K562 (cell line): ENCODE measurements around the gene CCDC97. TPM values are rescaled to one million over a fixed set of nuclear protein-coding genes. Genes with fewer than 3 reads are reported as not detected.

Experiments
- AFF4 ChIP-seq: sonication (generic); formaldehyde crosslinking; IDR thresholded peaks from 2 replicates; pipeline ENCODE4 v1.8.0; 2023; ENCODE audit warnings: mild to moderate bottlenecking, missing genetic modification reagents
- EP400 ChIP-seq: fragments of 450-650 bp; IDR thresholded peaks from 2 replicates; pipeline ENCODE4 v1.6.1; 2017; ENCODE audit warnings: antibody characterized with exemption, mild to moderate bottlenecking, moderate library complexity
- EZH2 ChIP-seq: IDR thresholded peaks from 2 replicates; pipeline ENCODE4 v1.6.1; 2012; ENCODE audit warnings: low read depth, mild to moderate bottlenecking, inconsistent platforms, low read length, borderline replicate concordance
- HMGN3 ChIP-seq: IDR thresholded peaks from 2 replicates; pipeline ENCODE4 v1.6.1; 2011; ENCODE audit warnings: borderline replicate concordance, low read depth, mild to moderate bottlenecking, mixed read lengths, low read length; ENCODE audit not compliant: insufficient read length; ENCODE audit errors: extremely low read depth
- JUNB ChIP-seq: fragments of 450-650 bp; formaldehyde crosslinking; conservative IDR thresholded peaks from 2 replicates; pipeline ENCODE4 v1.4.0; 2020; ENCODE audit warnings: mild to moderate bottlenecking
- KDM5B ChIP-seq: fragments of 200-600 bp; sonication (generic); IDR thresholded peaks from 2 replicates; pipeline ENCODE4 v1.6.1; 2012; ENCODE audit warnings: low read depth, mild to moderate bottlenecking, moderate library complexity, low read length, control low read depth, inconsistent platforms; ENCODE audit not compliant: insufficient replicate concordance
- KLF10 ChIP-seq: fragments of 250-450 bp; sonication (Bioruptor Pico); IDR thresholded peaks from 2 replicates; pipeline ENCODE4 v1.6.1; 2021; ENCODE audit warnings: matching md5 sums
- MAZ ChIP-seq, 2 experiments: fragments of 450-650 bp in 1 of 2; sonication (generic) in 1 of 2; formaldehyde crosslinking; IDR thresholded peaks in 1 of 2; conservative IDR thresholded peaks in 1 of 2; 2 replicates each; pipeline versions ENCODE4 v1.4.0 to v1.5.0; 2020; ENCODE audit warnings: mild to moderate bottlenecking in 1 of 2, missing genetic modification reagents in 1 of 2
- NFE2L1 ChIP-seq: fragments of 450-650 bp; IDR thresholded peaks from 2 replicates; pipeline ENCODE4 v1.6.1; 2016; ENCODE audit warnings: missing genetic modification characterization, low read depth, mild to moderate bottlenecking, missing compliant biosample characterization, moderate library complexity, borderline replicate concordance
- NRF1 ChIP-seq, 2 experiments: fragments of 450-650 bp; IDR thresholded peaks in 1 of 2; conservative IDR thresholded peaks in 1 of 2; 2 replicates each; pipeline ENCODE4 v1.6.1; 2014; ENCODE audit warnings: mild to moderate bottlenecking in 2 of 2
- POLR3G ChIP-seq: IDR thresholded peaks from 2 replicates; pipeline ENCODE4 v1.6.1; 2011; ENCODE audit not compliant: insufficient read length, insufficient replicate concordance; ENCODE audit errors: extremely low read depth
- SIN3A ChIP-seq, 2 experiments: fragments of 150-350 bp in 1 of 2; IDR thresholded peaks; 2 replicates each; pipeline ENCODE4 v1.6.1; 2011 to 2016; ENCODE audit warnings: borderline replicate concordance in 2 of 2, low read depth in 2 of 2, low read length in 2 of 2, mild to moderate bottlenecking in 2 of 2, moderate library complexity in 2 of 2; ENCODE audit not compliant: control insufficient read depth in 1 of 2
- SIRT6 ChIP-seq: IDR thresholded peaks from one replicate; pipeline ENCODE4 v1.6.1; 2012; ENCODE audit warnings: low read depth, mild to moderate bottlenecking, control low read depth, inconsistent platforms, low read length, moderate library complexity
- SRF ChIP-seq, 2 experiments: fragments of 250-450, 450-650 bp in 1 of 2; sonication (Bioruptor Pico) in 1 of 2; sonication (generic) in 1 of 2; formaldehyde crosslinking; IDR thresholded peaks; 2 replicates each; pipeline versions ENCODE4 v1.5.0 to v1.5.1; 2020 to 2022; ENCODE audit warnings: mild to moderate bottlenecking in 1 of 2, missing genetic modification reagents in 1 of 2
- STAG1 ChIP-seq: sonication (generic); formaldehyde crosslinking; IDR thresholded peaks from 2 replicates; pipeline ENCODE4 v1.5.0; 2020; ENCODE audit warnings: missing genetic modification reagents, borderline replicate concordance
- STAT5B ChIP-seq: fragments of 250-450 bp; sonication (Bioruptor Pico); IDR thresholded peaks from 2 replicates; pipeline ENCODE4 v1.8.0; 2021; ENCODE audit warnings: mild to moderate bottlenecking, inconsistent platforms
- TOE1 ChIP-seq, 2 experiments: fragments of 450-650 bp in 1 of 2; sonication (generic) in 1 of 2; formaldehyde crosslinking in 1 of 2; IDR thresholded peaks; 2 replicates each; pipeline versions ENCODE4 v1.7.1 to v1.8.0; 2016 to 2022; ENCODE audit warnings: borderline replicate concordance in 2 of 2, mild to moderate bottlenecking in 2 of 2, antibody characterized with exemption in 1 of 2, inconsistent platforms in 1 of 2, low read depth in 1 of 2, missing genetic modification reagents in 1 of 2, moderate library complexity in 1 of 2
- XRCC3 ChIP-seq: fragments of 450-650 bp; IDR thresholded peaks from 2 replicates; pipeline ENCODE4 v1.6.1; 2017; ENCODE audit warnings: mild to moderate bottlenecking, moderate library complexity
- ZNF263 ChIP-seq: sonication (generic); formaldehyde crosslinking; IDR thresholded peaks from 2 replicates; pipeline ENCODE4 v1.8.0; 2022; ENCODE audit warnings: mild to moderate bottlenecking, missing genetic modification reagents, borderline replicate concordance
- ZSCAN32 ChIP-seq: fragments of 450-650 bp; formaldehyde crosslinking; IDR thresholded peaks from 2 replicates; pipeline ENCODE4 v1.4.0; 2020; ENCODE audit warnings: mild to moderate bottlenecking, moderate library complexity
- polyA plus RNA-seq, 8 experiments: library from polyadenylated mRNA; depleted of rRNA in 4 of 8; stranded (reverse) in 5 of 8; unstranded in 3 of 8; fragments of >200 nt; fragmentation: Nextera tagmentation in 2 of 8; fragmentation: Illumina TruSeq in 1 of 8; extraction: Ambion mirVana in 2 of 8; extraction: Trizol in 1 of 8; gene quantifications; 2 replicates each; pipeline versions ENCODE4 v1.2.1 to v1.2.3, GENCODE V29; 2011 to 2014; ENCODE audit warnings: inconsistent platforms in 1 of 8, missing spikeins in 1 of 8
- total RNA-seq, 7 experiments: library from RNA; depleted of rRNA in 6 of 7; stranded (reverse); fragments of >200 nt in 6 of 7; fragmentation: Illumina TruSeq in 2 of 7; extraction: Trizol in 2 of 7; gene quantifications; 2 replicates each; pipeline versions ENCODE4 v1.2.1 to v1.2.3, GENCODE V29; 2011 to 2021; ENCODE audit warnings: low replicate concordance in 1 of 7
- TF ChIP-seq, protein P1 (sequence below): sonication (generic); formaldehyde crosslinking; IDR thresholded peaks from 2 replicates; pipeline ENCODE4 v1.9.0; 2022; ENCODE audit warnings: mild to moderate bottlenecking, missing genetic modification reagents

CCDC97 gene
- total and polyA plus RNA-seq, 9 of the 15 experiments (the other 6 are each of a cell fraction or from before 2014, with no cell fraction given) = 0.60 to 16.5 (median 7.0) TPM

DNA sequence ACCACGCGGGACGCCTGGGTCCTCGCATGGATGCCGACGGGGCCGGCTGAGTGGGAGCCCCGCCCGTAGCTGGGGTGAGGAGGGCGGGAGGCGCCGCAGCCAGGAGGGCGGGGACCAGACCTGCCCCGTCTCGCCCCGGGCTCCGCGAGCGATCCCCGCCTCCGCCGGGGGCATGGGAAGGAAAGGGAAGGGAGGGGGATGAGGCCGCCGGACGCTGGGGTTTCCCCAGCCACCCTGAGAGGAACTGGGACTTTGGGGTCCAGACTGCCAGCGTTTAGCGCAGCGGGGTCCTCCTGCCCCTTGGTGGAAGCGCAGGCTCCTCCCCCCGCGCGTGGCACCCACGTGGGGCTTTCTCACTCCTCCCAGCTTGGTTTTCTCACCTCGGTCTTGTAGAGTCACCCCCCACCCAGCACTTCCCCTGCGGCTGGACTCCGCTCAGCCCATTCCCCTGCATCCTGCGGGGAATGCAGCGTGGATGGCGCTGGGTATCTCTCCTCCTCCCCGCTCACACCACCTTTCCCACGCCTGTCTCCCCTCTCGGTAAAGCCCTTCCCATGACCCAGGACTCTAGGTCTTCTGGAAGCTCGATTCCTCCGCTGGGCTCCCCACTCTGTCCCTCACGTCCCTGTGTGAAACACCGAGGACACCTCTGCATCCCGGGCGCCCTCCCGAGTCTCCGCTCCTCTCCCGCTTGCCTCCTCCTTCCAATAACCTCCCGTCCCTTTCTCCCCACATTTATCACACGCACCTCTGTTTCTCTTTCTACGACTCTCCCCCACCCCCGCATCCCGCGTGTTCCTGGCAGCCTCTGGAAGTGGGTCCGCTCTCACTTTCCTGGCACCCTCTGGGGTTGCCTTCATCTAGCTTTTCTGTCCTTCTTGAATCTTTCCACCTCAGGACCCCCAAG is 41.6 kb downstream of the CCDC97 start (continued):
- TF ChIP-seq SRF (CRISPR knock-in tag; IDR thresholded peaks at IDR 0.05) = peak in 1 of 2 experiments; percentile 58; a peak in 1 of 4 replicates
- no peak for TF ChIP-seq POLR3G
- TF ChIP-seq NRF1 (conservative IDR thresholded peaks at IDR 0.05 in 1 of 2, IDR thresholded peaks at IDR 0.05 in 1 of 2) = peak in 1 of 2 experiments; percentile 60; a peak in 3 of 4 replicates
- peak; percentile 82 to 87; a peak in 3 of 4 replicates for TF ChIP-seq MAZ (CRISPR knock-in tag; conservative IDR thresholded peaks at IDR 0.05 in 1 of 2, IDR thresholded peaks at IDR 0.05 in 1 of 2)
- peak; percentile 6; the same call in 1 of the 2 replicates for TF ChIP-seq EP400
- TF ChIP-seq SIN3A (IDR thresholded peaks at IDR 0.05; ENCODE audit: borderline replicate concordance in 2 of 2, control insufficient read depth in 1 of 2, low read depth in 2 of 2, low read length in 2 of 2) = peak in 1 of 2 experiments; percentile 80; a peak in 1 of 4 replicates
- TF ChIP-seq STAG1 (CRISPR knock-in tag) = no peak
- TF ChIP-seq ZNF263 = peak; percentile 27
- TF ChIP-seq, protein P1, sequence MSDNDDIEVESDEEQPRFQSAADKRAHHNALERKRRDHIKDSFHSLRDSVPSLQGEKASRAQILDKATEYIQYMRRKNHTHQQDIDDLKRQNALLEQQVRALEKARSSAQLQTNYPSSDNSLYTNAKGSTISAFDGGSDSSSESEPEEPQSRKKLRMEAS (CRISPR knock-in tag) = peak; percentile 50; the same call in 1 of the 2 replicates
- TF ChIP-seq KLF10 = no peak
- TF ChIP-seq ZSCAN32 = no peak
- TF ChIP-seq HMGN3 = peak; percentile 62
- no peak for TF ChIP-seq SIRT6
- no peak for TF ChIP-seq TOE1 (IDR thresholded peaks at IDR 0.05; ENCODE audit: borderline replicate concordance)
- no peak for TF ChIP-seq TOE1 (CRISPR knock-in tag; IDR thresholded peaks at IDR 0.05; ENCODE audit: borderline replicate concordance, low read depth)
- TF ChIP-seq STAT5B (CRISPR knock-in tag) = no peak
- no peak for TF ChIP-seq XRCC3
- peak; percentile 42 for TF ChIP-seq KDM5B
- TF ChIP-seq AFF4 (CRISPR knock-in tag) = 0 out of 2 replicates have a peak, but pooled peaks have one; percentile 16
- TF ChIP-seq NFE2L1 (tag) = no peak
- no peak for TF ChIP-seq JUNB
- no peak for TF ChIP-seq EZH2
